COLO829 (cell line): ENCODE measurements around the gene DNAJC1.

Experiments
- DNase-seq: peaks from one replicate; pipeline ENCODE4 v3.0.0; 2012; ENCODE audit warnings: low spot score

Gene DNAJC1

DNA sequence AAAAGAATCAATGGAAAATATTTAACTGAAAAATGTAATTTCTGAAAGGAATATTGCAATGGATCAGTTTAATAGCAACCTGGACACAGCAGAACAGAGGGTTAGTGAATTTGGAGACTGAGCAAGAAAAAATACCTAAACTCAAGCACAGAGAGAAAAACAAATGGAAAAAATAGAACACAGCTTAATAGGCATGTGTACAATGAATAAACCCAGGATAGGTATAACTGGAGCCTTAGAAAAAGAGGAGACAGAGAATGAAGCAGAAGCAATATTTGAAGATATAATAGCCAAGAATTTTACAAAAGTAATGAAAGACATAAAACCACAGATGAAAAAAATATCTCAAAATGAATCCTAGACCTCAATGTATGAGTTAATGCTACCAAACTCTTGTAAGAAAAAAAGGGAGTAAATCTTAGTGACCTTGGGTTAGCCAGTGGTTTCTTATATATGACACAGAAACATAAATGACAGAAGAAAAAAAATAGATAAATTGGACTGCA is 2.9 kb upstream of the DNAJC1 start:
- DNase-seq = no peak

DNA sequence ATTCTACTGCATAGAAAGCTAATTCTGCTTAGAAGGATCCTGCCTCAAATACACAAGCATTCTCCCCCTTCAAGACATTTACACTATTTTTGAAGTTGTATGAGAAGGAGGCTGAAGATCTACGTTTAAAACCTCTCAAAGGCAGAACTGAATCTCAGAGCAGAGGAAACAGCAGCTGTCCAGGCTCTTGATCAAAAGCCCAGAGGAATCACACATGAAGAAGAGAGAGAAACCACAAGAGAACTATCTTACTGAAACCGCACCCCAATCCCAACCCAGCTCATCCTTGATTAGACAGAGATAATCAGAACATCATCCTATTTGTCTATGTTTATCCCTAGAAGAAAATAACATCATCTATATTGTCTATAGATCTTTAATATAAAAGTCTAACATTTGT is 2.2 kb upstream of the DNAJC1 start:
- no peak for DNase-seq

DNA sequence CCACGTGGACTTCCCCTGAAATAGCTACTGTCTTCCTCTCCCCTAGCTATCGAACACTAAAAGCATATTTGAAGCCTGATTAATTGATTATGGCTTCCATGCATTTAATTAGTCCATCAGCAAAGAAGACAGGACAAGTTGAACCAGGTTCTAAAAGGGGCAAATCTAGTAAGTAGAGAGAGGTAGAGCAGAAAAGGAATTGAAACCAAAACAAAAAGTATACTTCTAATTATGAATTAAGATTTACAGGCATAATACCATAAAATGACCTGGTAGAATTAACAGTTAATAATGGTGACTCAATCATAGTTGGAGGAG is 393 bp upstream of the DNAJC1 start:
- DNase-seq = no peak

- DNase-seq = no peak
These were observed 846 bp downstream of the DNAJC1 start for GRCh38 chr10:22002591-22003176.

DNA sequence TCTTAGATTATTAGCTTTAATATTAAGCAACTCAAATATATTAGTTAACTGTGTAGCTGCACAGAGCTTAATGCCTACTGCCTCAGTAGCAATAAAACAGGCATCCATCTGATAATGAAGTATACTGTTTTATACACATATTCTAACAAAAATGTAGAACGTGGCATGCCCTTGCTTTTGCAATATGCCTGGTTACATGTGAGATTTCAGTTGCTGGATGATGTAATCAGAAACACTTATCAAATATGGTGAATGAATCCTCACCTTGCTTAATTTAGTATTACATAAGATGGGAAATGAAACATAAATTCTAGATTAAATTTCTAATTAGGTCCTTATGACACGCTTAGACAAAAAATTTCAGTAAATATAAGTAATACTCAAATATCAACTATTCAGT is 8.0 kb downstream of the DNAJC1 start:
- no peak for DNase-seq

- DNase-seq = peak; percentile 6
These were observed 10.0 kb downstream of the DNAJC1 start for GRCh38 chr10:21993360-21994001.

- DNase-seq = no peak
These were observed 11.7 kb downstream of the DNAJC1 start for GRCh38 chr10:21991785-21992184.

DNA sequence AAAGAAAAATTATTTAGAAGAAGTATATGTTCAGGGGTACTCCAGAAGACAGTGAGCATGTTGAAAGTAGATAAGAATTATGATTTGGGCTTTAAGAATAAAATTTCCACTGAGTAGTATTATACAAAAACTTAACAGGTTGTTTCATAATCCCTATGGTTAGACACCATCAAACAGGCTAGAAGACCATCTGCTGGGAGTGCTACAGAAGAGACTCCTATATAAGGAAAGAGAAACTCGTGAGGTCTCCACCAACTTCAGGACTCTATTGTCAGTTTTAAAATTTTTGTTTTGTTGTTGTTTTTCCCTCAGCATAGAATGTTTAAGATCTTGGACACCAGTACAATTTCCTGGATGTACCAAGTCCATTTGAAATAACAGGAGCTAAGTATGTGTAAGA is 13.1 kb downstream of the DNAJC1 start:
- DNase-seq = no peak

GRCh38 chr10:21989453-21990154 is 13.9 kb downstream of the DNAJC1 start:
- DNase-seq = peak; percentile 5

- DNase-seq = no peak
These were observed 18.0 kb downstream of the DNAJC1 start for GRCh38 chr10:21985541-21985940.

DNA sequence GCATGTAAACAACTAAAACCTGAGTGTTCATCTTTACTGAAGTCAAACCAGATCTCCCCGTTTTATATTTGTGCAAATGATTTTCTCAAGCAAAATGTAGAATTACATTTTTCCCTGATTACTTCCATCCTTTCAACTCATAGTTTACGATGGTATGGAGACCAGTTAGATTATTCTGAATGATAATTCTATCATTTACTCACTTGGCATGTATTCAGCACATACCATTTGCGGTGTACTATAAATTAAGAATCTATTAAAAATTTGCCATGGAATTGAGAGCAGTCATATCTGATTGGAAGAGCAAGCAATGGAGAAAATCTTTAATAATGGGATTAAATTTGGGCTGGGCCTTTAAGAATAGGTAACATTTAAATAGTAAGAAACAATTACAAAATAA is 22.4 kb downstream of the DNAJC1 start:
- no peak for DNase-seq

DNA sequence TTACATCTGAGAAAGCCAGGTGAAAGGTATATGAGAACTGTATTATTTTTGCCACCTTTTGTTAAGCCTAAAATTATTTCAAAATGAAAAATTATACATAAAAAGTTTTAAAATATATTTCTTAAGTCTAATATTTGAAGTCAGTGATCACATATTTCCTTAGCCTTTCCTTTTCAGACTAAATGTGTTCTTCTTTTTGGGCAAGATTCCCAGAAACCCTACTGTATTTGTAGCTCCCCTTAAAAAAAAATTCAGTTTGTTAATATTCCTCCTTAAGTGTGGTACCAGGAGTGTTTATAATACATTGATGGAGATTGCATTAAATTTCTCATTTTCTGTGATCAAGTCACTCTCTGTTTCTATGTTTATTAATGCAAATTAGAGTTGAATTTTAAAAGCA is 22.8 kb downstream of the DNAJC1 start:
- no peak for DNase-seq

- no peak for DNase-seq
These were observed 25.2 kb downstream of the DNAJC1 start for GRCh38 chr10:21978191-21978862.

DNA sequence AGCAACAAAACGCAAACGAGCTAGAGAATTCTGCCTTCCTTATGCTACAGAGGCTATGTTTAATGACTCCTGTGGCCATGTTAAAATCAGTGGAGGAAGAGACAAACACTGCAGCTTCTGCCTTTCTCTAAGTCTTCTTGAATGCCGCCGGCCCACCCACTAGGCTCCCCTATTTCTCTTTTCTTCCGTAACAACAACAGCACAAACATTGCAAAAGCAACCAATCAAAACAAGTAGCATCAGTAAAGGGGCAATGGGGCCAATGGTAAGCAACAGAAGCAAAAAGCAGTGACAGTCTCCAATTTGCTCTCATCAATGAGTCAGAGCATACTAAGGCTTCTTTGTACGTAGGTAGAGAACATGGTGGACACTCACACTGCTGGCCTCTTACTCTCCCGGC is 26.8 kb downstream of the DNAJC1 start:
- no peak for DNase-seq

- no peak for DNase-seq
These were observed 27.2 kb downstream of the DNAJC1 start for GRCh38 chr10:21976280-21976679.

DNA sequence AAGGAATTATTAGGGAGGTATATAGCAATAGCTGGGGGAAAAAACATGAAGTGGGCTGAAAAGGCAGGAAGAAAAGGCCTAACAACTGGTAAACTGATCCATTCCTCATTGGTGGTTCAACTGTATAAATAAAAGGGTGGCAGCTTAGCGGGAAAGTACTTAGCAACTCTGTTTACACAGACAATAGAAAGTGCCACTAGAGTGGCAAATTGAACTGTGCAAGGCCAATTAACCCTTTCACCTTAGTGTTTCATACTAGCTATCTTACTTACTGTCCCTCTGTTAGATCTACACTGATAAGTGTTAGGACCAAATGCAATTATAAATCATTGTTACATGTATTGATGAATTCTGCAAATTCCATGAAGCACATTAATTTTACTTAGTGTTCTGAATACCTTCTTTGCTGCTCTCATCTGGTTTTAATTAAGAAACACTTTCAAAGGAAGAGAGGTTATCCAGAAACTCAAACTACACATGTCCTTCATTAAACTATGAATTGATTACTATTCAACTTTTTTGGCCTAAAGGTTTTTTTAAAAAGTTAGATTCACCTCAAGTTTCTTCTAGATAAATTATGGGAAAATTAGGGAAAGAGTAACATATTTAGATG is 28.0 kb downstream of the DNAJC1 start:
- DNase-seq = no peak

GRCh38 chr10:21972584-21972983 is 30.9 kb downstream of the DNAJC1 start:
- no peak for DNase-seq

DNA sequence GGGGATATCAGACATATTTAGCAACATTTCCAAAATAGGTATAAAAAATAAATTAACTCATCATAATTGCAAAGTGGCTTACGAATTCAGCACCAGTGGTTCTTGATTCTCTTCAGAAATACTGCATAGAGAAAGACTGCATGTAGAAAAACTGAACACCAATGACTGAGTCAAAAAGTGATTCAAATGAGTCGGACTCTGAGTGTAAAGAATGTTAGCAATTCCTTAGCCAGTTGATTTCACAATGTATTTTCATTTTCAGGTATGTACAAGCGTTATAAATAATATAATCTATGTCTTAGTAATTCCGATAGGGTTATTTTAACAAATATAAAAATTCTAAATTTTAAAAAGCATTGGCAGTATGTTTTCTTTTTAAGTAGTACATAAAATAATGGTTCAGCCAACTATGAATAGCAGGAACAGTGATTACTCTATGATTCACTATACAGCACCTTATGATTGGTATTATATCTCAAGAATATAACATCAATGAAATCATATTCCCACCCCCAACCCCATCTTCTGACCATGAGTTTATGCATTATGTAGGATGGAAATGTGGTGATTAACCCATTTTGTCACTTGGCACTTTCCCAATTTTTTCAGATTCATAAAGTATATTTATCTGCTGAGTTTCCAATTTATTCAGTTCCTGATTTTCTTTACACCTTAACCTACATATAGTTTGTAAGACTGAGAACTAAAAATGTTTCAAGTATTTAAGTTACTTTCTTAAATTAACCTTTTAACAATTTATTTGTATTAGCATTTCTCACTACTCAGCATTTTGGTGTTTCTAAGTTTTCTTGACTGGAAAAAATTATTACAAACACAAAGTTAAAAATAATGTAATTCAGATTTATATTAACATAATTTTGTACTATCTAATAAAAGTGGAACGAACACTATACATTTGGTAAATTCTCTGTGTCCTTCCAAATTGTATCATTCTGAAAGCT is 33.9 kb downstream of the DNAJC1 start:
- no peak for DNase-seq

DNA sequence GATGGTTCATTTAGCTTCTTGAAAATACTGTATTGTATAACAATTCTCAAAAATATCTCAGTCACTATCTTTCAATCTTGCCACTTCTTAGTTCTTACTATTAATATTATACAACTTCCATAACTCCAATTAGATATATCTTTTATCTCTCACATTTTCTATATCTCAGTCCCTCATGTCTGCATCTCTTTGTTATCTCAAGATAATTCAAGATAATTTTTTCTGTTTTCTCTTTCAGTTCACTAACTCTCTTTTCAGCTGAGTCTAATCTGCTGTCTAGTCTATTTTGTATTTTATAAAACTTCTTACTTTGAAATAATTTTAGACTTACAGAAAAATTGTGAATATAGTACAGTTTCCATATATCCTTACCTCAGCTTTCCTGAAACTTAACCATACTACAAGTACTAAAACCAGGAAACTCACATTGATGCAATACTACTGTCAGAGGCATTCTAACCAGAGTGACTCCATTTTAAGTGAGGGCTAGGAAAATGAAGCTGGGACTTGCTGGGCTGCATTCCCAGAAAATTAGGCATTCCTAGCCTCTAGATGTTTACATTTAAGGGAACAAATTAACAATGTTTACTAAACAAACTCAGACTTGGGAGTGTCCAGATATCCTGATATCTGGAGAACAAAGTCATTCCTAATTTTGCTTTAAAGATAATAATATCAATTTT is 38.4 kb downstream of the DNAJC1 start:
- no peak for DNase-seq

- DNase-seq = no peak
These were observed 41.2 kb downstream of the DNAJC1 start for GRCh38 chr10:21962358-21962757.

DNA sequence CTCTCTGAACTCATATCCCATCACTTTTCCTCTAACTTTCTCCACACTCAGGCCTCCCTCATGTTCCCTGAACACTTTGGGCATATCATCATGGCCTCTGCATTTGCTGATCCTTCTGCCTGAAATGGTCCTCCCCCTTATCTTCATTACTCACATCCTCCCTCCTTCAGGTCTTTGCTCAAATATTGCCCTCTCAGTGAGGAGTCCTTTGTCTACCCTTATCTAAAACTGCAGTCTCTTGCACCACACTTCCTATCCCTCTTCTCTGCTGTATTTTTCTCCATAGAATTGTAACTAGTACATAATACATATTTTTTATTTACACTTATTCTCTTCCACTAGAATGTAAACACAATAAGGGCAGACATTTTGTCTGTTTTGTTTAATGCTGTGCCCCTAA is 41.7 kb downstream of the DNAJC1 start:
- no peak for DNase-seq
